ENCODE results near the gene SERTM1. TPM values are rescaled to one million over a fixed set of nuclear protein-coding genes. Genes with fewer than 3 reads are reported as not detected.

SERTM1 gene
- polyA plus RNA-seq, 1 donor from 2014 or later, result not detected

DNA sequence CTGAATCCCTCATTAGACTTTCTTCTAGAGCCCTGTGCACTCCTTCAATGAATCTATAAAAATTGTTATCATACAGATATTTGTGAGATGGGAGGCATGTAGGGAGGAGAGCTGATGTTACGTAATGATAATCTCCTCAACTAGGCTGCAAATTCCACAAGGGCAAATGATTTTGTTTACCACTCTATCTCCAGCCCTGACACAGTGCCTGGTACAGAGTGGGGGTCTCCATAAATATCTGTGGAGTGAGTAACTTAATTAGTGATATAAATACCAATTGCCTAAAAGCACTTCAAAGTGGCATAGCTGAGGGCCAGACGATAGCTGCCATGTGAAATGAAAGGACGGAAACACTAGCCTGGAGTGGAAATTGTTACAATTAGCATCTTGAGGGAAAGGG, 54.2 kb downstream of the SERTM1 start:
- Histone ChIP-seq H3K79me2 (replicated peaks; ENCODE audit: insufficient read depth, low read length) (no peaks in the 10 kb centered on the region), H4K20me1 (ENCODE audit: insufficient read depth) (no peaks in the 10 kb centered on the region), H3K4me2 (ENCODE audit: low read length) (no peak overlapping the region), H3K9ac (ENCODE audit: low read length) (no peak overlapping the region), H2AFZ (ENCODE audit: low read depth, low read length) (no peak overlapping the region), H3F3A (ENCODE audit: insufficient read depth, low read length, poor library complexity, severe bottlenecking) (no peaks in the 10 kb centered on the region), H3K36me3 (ENCODE audit: insufficient read depth, low read length) (no peaks in the 10 kb centered on the region), H3K27ac (ENCODE audit: low read length) (no peak overlapping the region), H3K4me3 (ENCODE audit: low read length) (no peak overlapping the region), H3K9me3 (ENCODE audit: low read length) (no peaks in the 10 kb centered on the region), H3K9me2 (ENCODE audit: insufficient read depth, low read length) (no peaks in the 10 kb centered on the region), H3K27me3 (ENCODE audit: insufficient read depth, low read depth, low read length) (no peaks in the 10 kb centered on the region)
- TF ChIP-seq EZH2 (IDR thresholded peaks at IDR 0.05; ENCODE audit: borderline replicate concordance, insufficient read depth, low read length, poor library complexity, severe bottlenecking), result no peak
- TF ChIP-seq SMC3 (conservative IDR thresholded peaks at IDR 0.05; ENCODE audit: poor library complexity), result no peak
- TF ChIP-seq, protein P1, sequence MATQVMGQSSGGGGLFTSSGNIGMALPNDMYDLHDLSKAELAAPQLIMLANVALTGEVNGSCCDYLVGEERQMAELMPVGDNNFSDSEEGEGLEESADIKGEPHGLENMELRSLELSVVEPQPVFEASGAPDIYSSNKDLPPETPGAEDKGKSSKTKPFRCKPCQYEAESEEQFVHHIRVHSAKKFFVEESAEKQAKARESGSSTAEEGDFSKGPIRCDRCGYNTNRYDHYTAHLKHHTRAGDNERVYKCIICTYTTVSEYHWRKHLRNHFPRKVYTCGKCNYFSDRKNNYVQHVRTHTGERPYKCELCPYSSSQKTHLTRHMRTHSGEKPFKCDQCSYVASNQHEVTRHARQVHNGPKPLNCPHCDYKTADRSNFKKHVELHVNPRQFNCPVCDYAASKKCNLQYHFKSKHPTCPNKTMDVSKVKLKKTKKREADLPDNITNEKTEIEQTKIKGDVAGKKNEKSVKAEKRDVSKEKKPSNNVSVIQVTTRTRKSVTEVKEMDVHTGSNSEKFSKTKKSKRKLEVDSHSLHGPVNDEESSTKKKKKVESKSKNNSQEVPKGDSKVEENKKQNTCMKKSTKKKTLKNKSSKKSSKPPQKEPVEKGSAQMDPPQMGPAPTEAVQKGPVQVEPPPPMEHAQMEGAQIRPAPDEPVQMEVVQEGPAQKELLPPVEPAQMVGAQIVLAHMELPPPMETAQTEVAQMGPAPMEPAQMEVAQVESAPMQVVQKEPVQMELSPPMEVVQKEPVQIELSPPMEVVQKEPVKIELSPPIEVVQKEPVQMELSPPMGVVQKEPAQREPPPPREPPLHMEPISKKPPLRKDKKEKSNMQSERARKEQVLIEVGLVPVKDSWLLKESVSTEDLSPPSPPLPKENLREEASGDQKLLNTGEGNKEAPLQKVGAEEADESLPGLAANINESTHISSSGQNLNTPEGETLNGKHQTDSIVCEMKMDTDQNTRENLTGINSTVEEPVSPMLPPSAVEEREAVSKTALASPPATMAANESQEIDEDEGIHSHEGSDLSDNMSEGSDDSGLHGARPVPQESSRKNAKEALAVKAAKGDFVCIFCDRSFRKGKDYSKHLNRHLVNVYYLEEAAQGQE (IDR thresholded peaks at IDR 0.05; ENCODE audit: borderline replicate concordance), result no peak
- TF ChIP-seq CTCF (IDR thresholded peaks at IDR 0.05; ENCODE audit: poor library complexity, severe bottlenecking), result no peak
- TF ChIP-seq MXI1 (conservative IDR thresholded peaks at IDR 0.05; ENCODE audit: poor library complexity, severe bottlenecking), result no peak
- TF ChIP-seq RAD21 (conservative IDR thresholded peaks at IDR 0.05), result no peak

- no peaks in the 10 kb centered on the region for H3K27me3 ChIP-seq (ENCODE audit: insufficient read depth, low read depth, low read length)
- no peaks in the 10 kb centered on the region for H3K9me2 ChIP-seq (ENCODE audit: insufficient read depth, low read length)
- H3K4me3 ChIP-seq (ENCODE audit: low read length), result no peak overlapping the region
- H3K9ac ChIP-seq (ENCODE audit: low read length), result no peak overlapping the region
- H3K79me2 ChIP-seq (replicated peaks; ENCODE audit: insufficient read depth, low read length), result no peaks in the 10 kb centered on the region
- TF ChIP-seq CTCF (IDR thresholded peaks at IDR 0.05; ENCODE audit: poor library complexity, severe bottlenecking), result peak; percentile 76
- TF ChIP-seq SMC3 (conservative IDR thresholded peaks at IDR 0.05; ENCODE audit: poor library complexity), result peak; percentile 89
- TF ChIP-seq RAD21 (conservative IDR thresholded peaks at IDR 0.05), result peak; percentile 77
- no peak for TF ChIP-seq POLR2AphosphoS5 (IDR thresholded peaks at IDR 0.05)
- no peak overlapping the region for H2AFZ ChIP-seq (ENCODE audit: low read depth, low read length)
- no peaks in the 10 kb centered on the region for H3F3A ChIP-seq (ENCODE audit: insufficient read depth, low read length, poor library complexity, severe bottlenecking)
- no peak overlapping the region for H3K4me2 ChIP-seq (ENCODE audit: low read length)
- H3K36me3 ChIP-seq (ENCODE audit: insufficient read depth, low read length), result no peaks in the 10 kb centered on the region
- no peaks in the 10 kb centered on the region for H4K20me1 ChIP-seq (ENCODE audit: insufficient read depth)
- H3K9me3 ChIP-seq (ENCODE audit: low read length), result no peaks in the 10 kb centered on the region
- H3K27ac ChIP-seq (ENCODE audit: low read length), result no peak overlapping the region
Measured at GRCh38 chr13:36736119-36736726, 62.4 kb downstream of the SERTM1 start.

Data from neural cell (in vitro differentiated cells).